GM12892 (cell line): Measurements from ENCODE around the gene NRXN2.

Source experiments
- POLR2A ChIP-seq: IDR thresholded peaks from 2 replicates; pipeline ENCODE4 v1.6.1; 2011; ENCODE audit warnings: low read depth, low read length, control low read depth
- POLR2AphosphoS5 ChIP-seq: IDR thresholded peaks from 2 replicates; pipeline ENCODE4 v1.6.1; 2011; ENCODE audit warnings: low read depth, low read length, control low read depth
- TAF1 ChIP-seq: IDR thresholded peaks from 2 replicates; pipeline ENCODE4 v1.6.1; 2011; ENCODE audit warnings: low read depth, mild to moderate bottlenecking, control low read depth, low read length, borderline replicate concordance

GRCh38 chr11:64729851-64730382 lies 6.9 kb upstream of the NRXN2 start:
- no peak for TF ChIP-seq POLR2A
- TF ChIP-seq POLR2AphosphoS5 = no peak
- TF ChIP-seq TAF1 = no peak
